HepG2 (cell line): ENCODE data around the gene GCM1. TPM values are rescaled to one million over a fixed set of nuclear protein-coding genes. Genes with fewer than 3 reads are reported as not detected.

Experiments
- ATAC-seq: fragments of 200-7000 bp; cut with Tn5 transposase; 3 replicates; pipeline ENCODE4 v1.9.1; 2020; ENCODE audit warnings: mild to moderate bottlenecking, moderate library complexity
- BruUV-seq: library from RNA; stranded (reverse); fragments of 400-500 nt; replicated peaks from 2 replicates; lab custom pipeline; 2021; lab: Mats Ljungman, UMichigan
- CTCF ChIA-PET: fragments of 300-600 bp; formaldehyde crosslinking; extraction: SDS; loops from one replicate; lab custom pipeline; 2021; ENCODE audit warnings: low total read pairs, inconsistent platforms, low intra/inter-chr PET ratio; lab: Yijun Ruan, JAX
- POLR2A ChIA-PET: fragments of 350-600 bp; sonication (Branson Sonifier 250); formaldehyde crosslinking; loops from one replicate; lab custom pipeline; 2020; ENCODE audit warnings: antibody characterized with exemption, inconsistent platforms; lab: Yijun Ruan, JAX
- DNase-seq: peaks from one replicate; pipeline ENCODE4 v3.0.0-alpha.2; 2015; ENCODE audit warnings: low spot score
- FAIRE-seq: peaks from 3 replicates; lab custom pipeline; 2011; peaks lifted over from hg19 to GRCh38; lab: Jason Lieb, UNC
- H2AFZ ChIP-seq: one replicate; pipeline ENCODE4 v1.6.1; 2011; ENCODE audit warnings: low read length, inconsistent platforms
- H3K27ac ChIP-seq: fragments of 300-600 bp; 3 replicates; pipeline ENCODE4 v1.8.0; 2011; ENCODE audit warnings: mixed run types, mild to moderate bottlenecking, mixed read lengths, low read length, inconsistent platforms; ENCODE audit not compliant: insufficient read depth; ENCODE audit errors: extremely low read length
- H3K27me3 ChIP-seq, 2 experiments: fragments of 200-600 bp in 1 of 2; 2 replicates in 1 of 2; 3 replicates in 1 of 2; pipeline versions ENCODE4 v1.6.0 to v1.8.0; 2011; ENCODE audit warnings: low read length in 2 of 2, mild to moderate bottlenecking in 2 of 2, moderate library complexity in 2 of 2, inconsistent platforms in 1 of 2; ENCODE audit not compliant: insufficient read depth in 2 of 2, control insufficient read depth in 1 of 2
- H3K36me3 ChIP-seq, 2 experiments: fragments of 200-600 bp in 1 of 2; replicated peaks in 1 of 2; 2 replicates in 1 of 2; 3 replicates in 1 of 2; pipeline versions ENCODE4 v1.5.1 to v1.8.0; 2011; ENCODE audit warnings: low read length in 2 of 2, inconsistent platforms in 1 of 2; ENCODE audit not compliant: insufficient read depth in 2 of 2, control insufficient read depth in 1 of 2
- H3K4me1 ChIP-seq: 2 replicates; pipeline ENCODE4 v1.5.1; 2012; ENCODE audit warnings: low read length, inconsistent platforms; ENCODE audit not compliant: insufficient read depth
- H3K4me2 ChIP-seq: 2 replicates; pipeline ENCODE4 v1.6.0; 2011; ENCODE audit warnings: low read depth, low read length, inconsistent platforms
- H3K4me3 ChIP-seq, 3 experiments: fragments of 200-600 bp in 1 of 3; sonication (generic), shearing (Covaris generic) in 1 of 3; replicated peaks in 1 of 3; 2 replicates each; pipeline ENCODE4 v1.5.1; 2011 to 2016; ENCODE audit warnings: low read length in 3 of 3, inconsistent platforms in 2 of 3, low read depth in 2 of 3, mild to moderate bottlenecking in 2 of 3, control low read depth in 1 of 3, mixed read lengths in 1 of 3; ENCODE audit not compliant: insufficient read depth in 1 of 3
- H3K79me2 ChIP-seq: one replicate; pipeline ENCODE4 v1.6.1; 2011; ENCODE audit warnings: low read length, inconsistent platforms; ENCODE audit not compliant: insufficient read depth
- H3K9ac ChIP-seq: 2 replicates; pipeline ENCODE4 v1.6.0; 2011; ENCODE audit warnings: mild to moderate bottlenecking, low read depth, low read length, inconsistent platforms; ENCODE audit not compliant: insufficient read depth
- H3K9me3 ChIP-seq: 2 replicates; pipeline ENCODE4 v1.5.1; 2012; ENCODE audit warnings: mild to moderate bottlenecking, low read length
- H4K20me1 ChIP-seq: 2 replicates; pipeline ENCODE4 v1.6.0; 2011; ENCODE audit warnings: inconsistent platforms, mild to moderate bottlenecking, low read length, moderate library complexity; ENCODE audit not compliant: insufficient read depth
- CSRNP2 ChIP-seq: sonication (generic); formaldehyde crosslinking; conservative IDR thresholded peaks from 2 replicates; pipeline ENCODE4 v1.8.0; 2022; ENCODE audit warnings: low read depth, missing genetic modification reagents
- GATAD1 ChIP-seq: IDR thresholded peaks from 2 replicates; pipeline ENCODE4 v1.6.1; 2016; ENCODE audit warnings: missing genetic modification reagents, missing compliant biosample characterization
- HMG20A ChIP-seq: IDR thresholded peaks from 2 replicates; pipeline ENCODE4 v1.6.1; 2016; ENCODE audit warnings: borderline replicate concordance
- MAFF ChIP-seq: IDR thresholded peaks from 2 replicates; pipeline ENCODE4 v1.6.1; 2011; ENCODE audit warnings: low read depth, low read length, improper control_type of control experiment
- MAFK ChIP-seq, 2 experiments: IDR thresholded peaks in 1 of 2; conservative IDR thresholded peaks in 1 of 2; 2 replicates each; pipeline ENCODE4 v1.6.1; 2011; ENCODE audit warnings: improper control_type of control experiment in 2 of 2, low read length in 2 of 2
- TP53 ChIP-seq: sonication (generic); formaldehyde crosslinking; conservative IDR thresholded peaks from 2 replicates; pipeline ENCODE4 v1.4.0; 2020; ENCODE audit warnings: missing genetic modification reagents
- ZFYVE20 ChIP-seq: sonication (generic); formaldehyde crosslinking; IDR thresholded peaks from 2 replicates; pipeline ENCODE4 v1.8.0; 2023; ENCODE audit warnings: low read depth, mild to moderate bottlenecking, moderate library complexity, missing genetic modification reagents, borderline replicate concordance
- ZZZ3 ChIP-seq: sonication (generic); formaldehyde crosslinking; IDR thresholded peaks from 2 replicates; pipeline ENCODE4 v1.4.0; 2020; ENCODE audit warnings: missing genetic modification reagents, mild to moderate bottlenecking, borderline replicate concordance
- WGBS: methylation state at CpG from one replicate; pipeline ENCODE4 v1.1.6; 2017; ENCODE audit warnings: low lambda C conversion rate; 5-methylcytosine and 5-hydroxymethylcytosine counted together
- in situ Hi-C: cut with HindIII; loops from 2 replicates; pipeline ENCODE4 v1.10.0; 2017; ENCODE audit warnings: low pct_unique_long_range_greater_than_20kb; ENCODE audit not compliant: extremely low pct_ligation_motif_present
- intact Hi-C: fragments of 100-400 bp; cut with micrococcal nuclease; formaldehyde crosslinking; loops from one replicate; pipeline ENCODE4 v1.10.0; 2022; ENCODE audit not compliant: unreplicated experiment
- polyA plus RNA-seq, 8 experiments: library from polyadenylated mRNA; depleted of rRNA in 3 of 8; stranded (reverse) in 7 of 8; unstranded in 1 of 8; fragments of >200 nt; fragmentation: Illumina TruSeq in 4 of 8; extraction: Trizol in 4 of 8; gene quantifications; 2 replicates each; pipeline versions ENCODE4 v1.2.1 to v1.2.3, GENCODE V29; 2011 to 2016; ENCODE audit warnings: low read depth in 4 of 8, missing spikeins in 1 of 8, mixed read lengths in 1 of 8; ENCODE audit not compliant: insufficient read depth in 1 of 8
- total RNA-seq, 5 experiments: library from RNA; depleted of rRNA; stranded (reverse); fragments of >200 nt; fragmentation: Illumina TruSeq; extraction: Trizol; gene quantifications; 2 replicates each; pipeline ENCODE4 v1.2.3, GENCODE V29; 2016; ENCODE audit warnings: low read depth in 1 of 5

The GCM1 gene
- total and polyA plus RNA-seq, 2 of the 13 experiments (the other 11 are each of a cell fraction or from before 2014, with no cell fraction given): 0.04 to 0.13 TPM

GRCh38 chr6:53100561-53100960 is 48.1 kb downstream of the GCM1 start:
- no peak overlapping the region for H3K4me2 ChIP-seq
- no peak overlapping the region for H3K9ac ChIP-seq
- WGBS: 20% methylated on average over 2 of the region's 2 CpGs
- TF ChIP-seq GATAD1 (CRISPR knock-in tag): no peak
- no peak for TF ChIP-seq ZZZ3 (CRISPR knock-in tag)
- peak; percentile 34 to 73; a peak in 3 of 4 replicates for TF ChIP-seq MAFK (conservative IDR thresholded peaks at IDR 0.05 in 1 of 2, IDR thresholded peaks at IDR 0.05 in 1 of 2; ENCODE audit: low read length in 2 of 2)
- TF ChIP-seq CSRNP2 (CRISPR knock-in tag): no peak
- peak; percentile 54; the same call in 1 of the 2 replicates for TF ChIP-seq MAFF
- no peak for TF ChIP-seq TP53 (CRISPR knock-in tag)
- no peak for TF ChIP-seq HMG20A (CRISPR knock-in tag)
- no peak for TF ChIP-seq ZFYVE20 (CRISPR knock-in tag)
- BruUV-seq: no TSS peak
- in situ Hi-C loops (loop anchor here (5.0 kb wide), 3 partner anchors 67 to 382 kb away; no protein-coding TSS in a partner anchor), intact Hi-C loops (no loop called here)
- FAIRE-seq: no peak
- no peak for ATAC-seq
- no peaks in the 10 kb centered on the region for H3K79me2 ChIP-seq
- CTCF ChIA-PET: no interaction called here
- no peak overlapping the region for H2AFZ ChIP-seq
- H3K9me3 ChIP-seq: no peaks in the 10 kb centered on the region
- no peak for DNase-seq
- POLR2A ChIA-PET: no interaction called here
- H3K27me3 ChIP-seq: no peaks in the 10 kb centered on the region
- no peaks in the 10 kb centered on the region for H4K20me1 ChIP-seq
- no peak overlapping the region for H3K27ac ChIP-seq
- no peaks in the 10 kb centered on the region; the same call in 1 of the 2 replicates for H3K4me1 ChIP-seq
- no peak overlapping the region for H3K4me3 ChIP-seq
- peaks cover 14 to 43% of the 10 kb centered on the region in 2 experiments; a peak in 4 of 5 replicates for H3K36me3 ChIP-seq
